ENCODE results near the gene SAAL1. TPM values are rescaled to one million over a fixed set of nuclear protein-coding genes. Genes with fewer than 3 reads are reported as not detected.

SAAL1 gene
- total and polyA plus RNA-seq, 9 donors: 10.3 to 18.8 (median 13.7) TPM

Other genes starting within 250 kb of the SAAL1 start
- gene SERGEF, start 93.0 kb downstream of the SAAL1 start, total RNA-seq: 15.7 TPM
- gene SERGEF, start 93.0 kb downstream of the SAAL1 start, polyA plus RNA-seq (ENCODE audit: insufficient read depth in 1 of 8, insufficient read length in 8 of 8, low replicate concordance in 1 of 8): 10 to 100 TPM in 7 of 8 donors, 1 to 10 TPM in 1; 8.8 to 13.8 (median 11.9) TPM
- 0.13 TPM for gene TPH1, start 59.8 kb downstream of the SAAL1 start, total RNA-seq
- gene TPH1, start 59.8 kb downstream of the SAAL1 start, polyA plus RNA-seq (ENCODE audit: insufficient read depth in 1 of 8, insufficient read length in 8 of 8, low replicate concordance in 1 of 8): 1 to 10 TPM in 1 of 8 donors, under 1 TPM in 7; 0.06 to 1.0 (median 0.34) TPM
- not detected for gene MRGPRX3, start 26.5 kb upstream of the SAAL1 start, total RNA-seq
- not detected for gene MRGPRX3, start 26.5 kb upstream of the SAAL1 start, polyA plus RNA-seq (ENCODE audit: insufficient read depth in 1 of 8, insufficient read length in 8 of 8, low replicate concordance in 1 of 8)
- not detected for gene MRGPRX4, start 66.8 kb upstream of the SAAL1 start, total RNA-seq
- gene MRGPRX4, start 66.8 kb upstream of the SAAL1 start, polyA plus RNA-seq (ENCODE audit: insufficient read depth in 1 of 8, insufficient read length in 8 of 8, low replicate concordance in 1 of 8): not detected
- not detected for gene SAA4, start 130.7 kb upstream of the SAAL1 start, total RNA-seq
- under 1 TPM in 1 of 8 donors, not detected in 7; 0.25 TPM for gene SAA4, start 130.7 kb upstream of the SAAL1 start, polyA plus RNA-seq (ENCODE audit: insufficient read depth in 1 of 8, insufficient read length in 8 of 8, low replicate concordance in 1 of 8)
- gene SAA2, start 142.6 kb upstream of the SAAL1 start, total RNA-seq: not detected
- gene SAA2, start 142.6 kb upstream of the SAAL1 start, polyA plus RNA-seq (ENCODE audit: insufficient read depth in 1 of 8, insufficient read length in 8 of 8, low replicate concordance in 1 of 8): not detected
- gene SAA1, start 160.2 kb upstream of the SAAL1 start, total RNA-seq: not detected
- not detected for gene SAA1, start 160.2 kb upstream of the SAAL1 start, polyA plus RNA-seq (ENCODE audit: insufficient read depth in 1 of 8, insufficient read length in 8 of 8, low replicate concordance in 1 of 8)
- 19.2 TPM for gene HPS5, start 216.1 kb upstream of the SAAL1 start, total RNA-seq
- gene HPS5, start 216.1 kb upstream of the SAAL1 start, polyA plus RNA-seq (ENCODE audit: insufficient read depth in 1 of 8, insufficient read length in 8 of 8, low replicate concordance in 1 of 8): 10 to 100 TPM in 7 of 8 donors, 1 to 10 TPM in 1; 10.0 to 14.6 (median 11.3) TPM
- gene GTF2H1, start 216.5 kb upstream of the SAAL1 start, total RNA-seq: 39.9 TPM
- gene GTF2H1, start 216.5 kb upstream of the SAAL1 start, polyA plus RNA-seq (ENCODE audit: insufficient read depth in 1 of 8, insufficient read length in 8 of 8, low replicate concordance in 1 of 8): 10 to 100 TPM; 30.0 to 39.4 (median 32.9) TPM

Measured in muscle of leg (tissue), 9 donors.